ENCODE results near the gene PDZRN3. TPM values are rescaled to one million over a fixed set of nuclear protein-coding genes. Genes with fewer than 3 reads are reported as not detected.

Gene PDZRN3
- polyA plus RNA-seq, 2 of the 4 experiments (the other 2 are of a cell fraction), result not detected

GRCh38 chr3:73529308-73530021 is 95.3 kb downstream of the PDZRN3 start:
- 32% methylated on average over 3 of the region's 3 CpGs for WGBS (ENCODE audit: missing lambda C conversion rate)
- CTCF ChIA-PET, result no interaction called here
- no peak overlapping the region for H3K4me2 ChIP-seq
- H3K4me3 ChIP-seq, result no peak overlapping the region
- ATAC-seq, result no peak
- TF ChIP-seq ESRRA (IDR thresholded peaks at IDR 0.05; ENCODE audit: borderline replicate concordance, low read length), result no peak
- no peak overlapping the region for H3K27ac ChIP-seq
- no peaks in the 10 kb centered on the region for H3K9me3 ChIP-seq
- POLR2A ChIA-PET, result no interaction called here
- no peaks in the 10 kb centered on the region for H3K4me1 ChIP-seq
- FAIRE-seq, result no peak
- no peak for DNase-seq (ENCODE audit: low read depth in 1 of 2, low spot score in 1 of 2)

GRCh38 chr3:73525591-73525990 is 99.2 kb downstream of the PDZRN3 start:
- no peak for TF ChIP-seq NFE2L2 (conservative IDR thresholded peaks at IDR 0.05; ENCODE audit: low read length)
- TF ChIP-seq RFX5 (IDR thresholded peaks at IDR 0.05), result no peak
- no peak for TF ChIP-seq TFCP2L1 (CRISPR knock-in tag; IDR thresholded peaks at IDR 0.05)
- TF ChIP-seq MAFK (IDR thresholded peaks at IDR 0.05; ENCODE audit: partially characterized antibody), result no peak
- Histone ChIP-seq H3K9me3 (no peaks in the 10 kb centered on the region; the same call in 2 of the 3 replicates), H3K27ac (no peak overlapping the region), H3K4me1 (no peaks in the 10 kb centered on the region), H3K4me3 (no peak overlapping the region), H3K4me2 (no peak overlapping the region)
- 4% methylated on average over 6 of the region's 6 CpGs for WGBS (ENCODE audit: missing lambda C conversion rate)
- CTCF ChIA-PET, result interaction anchor here (1.1 kb wide), 1 partner anchor 12 kb away, joined by 4 read pairs; no protein-coding TSS in a partner anchor
- FAIRE-seq (no peak), ATAC-seq (no peak), DNase-seq (ENCODE audit: low read depth in 1 of 2, low spot score in 1 of 2) (no peak)
- POLR2A ChIA-PET, result no interaction called here

- no peak overlapping the region for H3K4me3 ChIP-seq
- 26% methylated on average over 2 of the region's 2 CpGs for WGBS (ENCODE audit: missing lambda C conversion rate)
- no peak for DNase-seq (ENCODE audit: low read depth in 1 of 2, low spot score in 1 of 2)
- ChIA-PET CTCF (no interaction called here), POLR2A (no interaction called here)
- no peak for TF ChIP-seq RAD21 (conservative IDR thresholded peaks at IDR 0.05 in 1 of 2, IDR thresholded peaks at IDR 0.05 in 1 of 2)
- no peak for TF ChIP-seq ZC3H11A (IDR thresholded peaks at IDR 0.05)
- no peak for TF ChIP-seq FOXS1 (CRISPR knock-in tag; IDR thresholded peaks at IDR 0.05)
- no peak for TF ChIP-seq CBX8 (IDR thresholded peaks at IDR 0.05)
- no peak for TF ChIP-seq ZFP36 (IDR thresholded peaks at IDR 0.05; ENCODE audit: borderline replicate concordance, partially characterized antibody)
- TF ChIP-seq PBX3 (IDR thresholded peaks at IDR 0.05), result no peak
- no peak for TF ChIP-seq HOXB5 (CRISPR knock-in tag; IDR thresholded peaks at IDR 0.05)
- no peak for TF ChIP-seq HEYL (CRISPR knock-in tag; IDR thresholded peaks at IDR 0.05)
- no peak for TF ChIP-seq TFCP2L1 (CRISPR knock-in tag; IDR thresholded peaks at IDR 0.05)
- no peak for TF ChIP-seq ATOH8 (CRISPR knock-in tag; IDR thresholded peaks at IDR 0.05; ENCODE audit: low read depth)
- no peak for TF ChIP-seq TP53 (CRISPR knock-in tag; IDR thresholded peaks at IDR 0.05)
- TF ChIP-seq EHMT2 (IDR thresholded peaks at IDR 0.05; ENCODE audit: low read depth), result no peak
- no peak for TF ChIP-seq REST (IDR thresholded peaks at IDR 0.05)
- TF ChIP-seq GATA3 (IDR thresholded peaks at IDR 0.05; ENCODE audit: borderline replicate concordance), result no peak
- no peak for TF ChIP-seq NFE2L2 (conservative IDR thresholded peaks at IDR 0.05; ENCODE audit: low read length)
- no peak for TF ChIP-seq MAZ (IDR thresholded peaks at IDR 0.05; ENCODE audit: borderline replicate concordance, low read depth, low read length)
- no peaks in the 10 kb centered on the region for H3K4me1 ChIP-seq
- no peak overlapping the region for H3K4me2 ChIP-seq
- no peak for ATAC-seq
- no peak for FAIRE-seq
- no peak overlapping the region for H3K27ac ChIP-seq
- no peaks in the 10 kb centered on the region; the same call in 2 of the 3 replicates for H3K9me3 ChIP-seq
These were observed 101.1 kb downstream of the PDZRN3 start for GRCh38 chr3:73523661-73524060.
